ENCODE data around the gene CALY. TPM values are rescaled to one million over a fixed set of nuclear protein-coding genes. Genes with fewer than 3 reads are reported as not detected.

The CALY gene, protein sequence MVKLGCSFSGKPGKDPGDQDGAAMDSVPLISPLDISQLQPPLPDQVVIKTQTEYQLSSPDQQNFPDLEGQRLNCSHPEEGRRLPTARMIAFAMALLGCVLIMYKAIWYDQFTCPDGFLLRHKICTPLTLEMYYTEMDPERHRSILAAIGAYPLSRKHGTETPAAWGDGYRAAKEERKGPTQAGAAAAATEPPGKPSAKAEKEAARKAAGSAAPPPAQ
- 0.47 TPM for total RNA-seq (2021; ENCODE audit: unreplicated experiment)
- polyA plus RNA-seq (2012) = 0.12 and 0.22 TPM in 2 replicates
- Bru-seq, nascent RNA = percentile 13 among the genes with signal in this experiment
- BruChase-seq, experiment 1, labeled RNA remaining after a 6-hour chase = percentile 21 among the genes with signal in this experiment
- percentile 13 among the genes with signal in this experiment for BruChase-seq, experiment 2, labeled RNA remaining after a 2-hour chase
- long read RNA-seq = 0 reads

DNA sequence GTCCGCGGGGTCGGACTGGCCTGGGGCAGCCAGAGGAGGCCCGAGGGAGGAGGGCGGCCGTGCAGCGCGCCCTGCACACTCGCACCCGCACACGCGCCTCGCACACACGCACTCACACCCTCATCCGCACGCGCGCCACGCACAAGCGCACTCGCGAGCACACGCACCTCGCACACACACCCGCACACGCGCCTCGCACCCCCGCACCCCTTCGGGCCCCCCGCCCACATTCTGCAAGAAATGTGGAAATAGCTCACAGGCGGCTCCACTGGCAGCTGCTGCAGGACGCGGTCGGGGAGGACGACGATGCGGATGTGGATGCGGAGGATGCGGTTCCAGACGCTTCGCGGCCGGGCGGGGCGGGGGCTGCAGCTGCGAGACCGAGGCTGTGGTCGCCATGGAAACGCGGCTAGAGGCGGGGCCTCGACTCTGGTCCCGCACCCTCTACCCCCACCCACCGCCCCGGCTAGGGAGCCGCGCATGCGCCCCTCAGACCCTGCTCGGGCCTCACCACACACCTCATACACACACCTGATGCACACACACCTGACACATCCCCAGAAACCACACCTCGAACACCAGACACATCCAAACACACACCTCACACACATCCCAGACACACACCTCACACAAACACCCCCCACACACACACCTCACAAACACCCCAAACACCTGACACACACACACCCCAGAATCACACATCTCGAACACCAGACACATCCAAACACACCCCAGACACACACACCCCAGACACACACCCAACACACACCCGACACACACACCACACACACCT is at the start of gene CALY:
Gene CALY, minus strand, starts transcription at position 320 of the 793 bp plus-strand sequence. CDS start 7,907 bp downstream, outside the sequence.
- H3K9me3 ChIP-seq (ENCODE audit: control insufficient read depth in 1 of 2, insufficient read depth in 1 of 2, low read depth in 1 of 2, low read length in 2 of 2) = no peaks in the 10 kb centered on the region
- H3K79me2 ChIP-seq (ENCODE audit: insufficient read depth, low read length) = no peaks in the 10 kb centered on the region
- TF ChIP-seq TCF7L2 (IDR thresholded peaks at IDR 0.05; ENCODE audit: borderline replicate concordance, extremely low read depth, insufficient read depth, insufficient read length) (no peak), SIN3A (IDR thresholded peaks at IDR 0.05; ENCODE audit: low read depth) (no peak), EZH2 (IDR thresholded peaks at IDR 0.05) (no peak), SP1 (IDR thresholded peaks at IDR 0.05; ENCODE audit: low read depth) (no peak)
- no peak for ATAC-seq
- H3K9me2 ChIP-seq (ENCODE audit: insufficient read depth) = no peaks in the 10 kb centered on the region
- no peaks in the 10 kb centered on the region for H4K20me1 ChIP-seq (ENCODE audit: insufficient read depth)
- H2AFZ ChIP-seq (ENCODE audit: low read depth, low read length, poor library complexity, severe bottlenecking) = no peak within 1 kb of the TSS
- H3K27ac ChIP-seq (ENCODE audit: low read depth, low read length) = no peak within 1 kb of the TSS
- no peaks in the 10 kb centered on the region for H3K36me3 ChIP-seq (ENCODE audit: control insufficient read depth in 1 of 2, insufficient read depth in 2 of 2, low read length in 2 of 2)
- CTCF ChIA-PET = no interaction called here
- intact Hi-C loops (cut with micrococcal nuclease) = no loop called here
- H3K4me3 ChIP-seq (replicated peaks in 1 of 2; ENCODE audit: low read depth in 1 of 2, low read length in 2 of 2) = no peak within 1 kb of the TSS
- no peaks in the 10 kb centered on the region for H3K4me1 ChIP-seq (ENCODE audit: control insufficient read depth in 1 of 2, insufficient read depth in 2 of 2, low read length in 2 of 2)
- no peak within 1 kb of the TSS for H3K9ac ChIP-seq (ENCODE audit: low read length)
- RAD21 ChIA-PET (ENCODE audit: low non-redundant PET in 1 of 2, low total read pairs in 2 of 2, uncharacterized antibody in 2 of 2, unreplicated experiment in 2 of 2) = no interaction called here
- no TSS peak for BruUV-seq (replicated peaks)
- no peak within 1 kb of the TSS for H3K4me2 ChIP-seq (ENCODE audit: low read length)
- no peaks in the 10 kb centered on the region for H3K27me3 ChIP-seq (ENCODE audit: insufficient read depth, low read length)
- DNase-seq (ENCODE audit: low read depth, low spot score) = no peak
- POLR2A ChIA-PET = no interaction called here

GRCh38 chr10:133385214-133385613 is 48.5 kb upstream of the CALY start:
- POLR2A ChIA-PET = no interaction called here
- RAD21 ChIA-PET (ENCODE audit: low non-redundant PET in 1 of 2, low total read pairs in 2 of 2, uncharacterized antibody in 2 of 2, unreplicated experiment in 2 of 2) = no interaction called here
- H3K4me1 ChIP-seq (ENCODE audit: control insufficient read depth in 1 of 2, insufficient read depth in 2 of 2, low read length in 2 of 2) = peaks cover 0 to 5% of the 10 kb centered on the region in 2 experiments; a peak in 3 of 4 replicates
- ATAC-seq (no peak), DNase-seq (ENCODE audit: low read depth, low spot score) (no peak)
- CTCF ChIA-PET = no interaction called here
- no peak overlapping the region for H3K4me2 ChIP-seq (ENCODE audit: low read length)
- no peaks in the 10 kb centered on the region for H3K36me3 ChIP-seq (ENCODE audit: control insufficient read depth in 1 of 2, insufficient read depth in 2 of 2, low read length in 2 of 2)
- no peaks in the 10 kb centered on the region for H3K9me3 ChIP-seq (ENCODE audit: control insufficient read depth in 1 of 2, insufficient read depth in 1 of 2, low read depth in 1 of 2, low read length in 2 of 2)
- no peak overlapping the region for H3K4me3 ChIP-seq (replicated peaks in 1 of 2; ENCODE audit: low read depth in 1 of 2, low read length in 2 of 2)
- TF ChIP-seq ZBTB33 (IDR thresholded peaks at IDR 0.05; ENCODE audit: extremely low read depth, insufficient replicate concordance, low read length) (no peak), SRF (IDR thresholded peaks at IDR 0.05; ENCODE audit: low read depth) (no peak)
- H3K9me2 ChIP-seq (ENCODE audit: insufficient read depth) = no peaks in the 10 kb centered on the region
- no peaks in the 10 kb centered on the region for H3K79me2 ChIP-seq (ENCODE audit: insufficient read depth, low read length)
- no peaks in the 10 kb centered on the region for H4K20me1 ChIP-seq (ENCODE audit: insufficient read depth)
- H3K27ac ChIP-seq (ENCODE audit: low read depth, low read length) = no peak overlapping the region
- no peaks in the 10 kb centered on the region for H3K27me3 ChIP-seq (ENCODE audit: insufficient read depth, low read length)
- BruUV-seq (replicated peaks) = no TSS peak
- no peak overlapping the region for H2AFZ ChIP-seq (ENCODE audit: low read depth, low read length, poor library complexity, severe bottlenecking)
- intact Hi-C loops (cut with micrococcal nuclease) = no loop called here
- H3K9ac ChIP-seq (ENCODE audit: low read length) = no peak overlapping the region

Data from HCT116 (cell line).